H1 (cell line): Measurements from ENCODE around the gene LARP6. TPM values are rescaled to one million over a fixed set of nuclear protein-coding genes. Genes with fewer than 3 reads are reported as not detected.

ENCODE experiments used
- CTCF ChIA-PET: fragments of 300-600 bp; sonication (Branson Sonifier 250); formaldehyde crosslinking; loops from one replicate; lab custom pipeline; 2021; ENCODE audit not compliant: partially characterized antibody; lab: Charles Lee
- POLR2A ChIA-PET: fragments of 300-600 bp; sonication (Branson Sonifier 250); formaldehyde crosslinking; loops from one replicate; lab custom pipeline; 2021; ENCODE audit warnings: inconsistent platforms; ENCODE audit not compliant: partially characterized antibody; lab: Charles Lee
- DNase-seq, 2 experiments: peaks; one replicate each; pipeline versions ENCODE4 v3.0.0 to v3.0.0-alpha.2; 2010 to 2022; ENCODE audit warnings: low spot score in 2 of 2, low read depth in 1 of 2, mixed read lengths in 1 of 2
- FAIRE-seq: peaks from 2 replicates; lab custom pipeline; 2011; peaks lifted over from hg19 to GRCh38; lab: Jason Lieb, UNC
- H2AFZ ChIP-seq: 2 replicates; pipeline ENCODE4 v1.8.1; 2012; ENCODE audit warnings: low read length, inconsistent platforms
- H2AK5ac ChIP-seq: 2 replicates; pipeline ENCODE4 v1.6.1; 2013; ENCODE audit warnings: low read depth, low read length
- H2BK120ac ChIP-seq: replicated peaks from 2 replicates; pipeline ENCODE3; 2013; ENCODE audit warnings: low read depth, low read length, inconsistent platforms
- H2BK12ac ChIP-seq: 2 replicates; pipeline ENCODE4 v1.6.1; 2013; ENCODE audit warnings: low read depth, low read length
- H2BK15ac ChIP-seq: 2 replicates; pipeline ENCODE4 v1.6.1; 2013; ENCODE audit warnings: low read length
- H2BK20ac ChIP-seq: 2 replicates; pipeline ENCODE4 v1.6.1; 2013; ENCODE audit warnings: low read length
- H2BK5ac ChIP-seq: 2 replicates; pipeline ENCODE4 v1.6.1; 2013; ENCODE audit warnings: low read depth, low read length
- H3K14ac ChIP-seq: 2 replicates; pipeline ENCODE4 v1.6.1; 2013; ENCODE audit warnings: inconsistent platforms; ENCODE audit not compliant: insufficient read length
- H3K18ac ChIP-seq: 2 replicates; pipeline ENCODE4 v1.6.1; 2013; ENCODE audit warnings: low read length; ENCODE audit errors: extremely low read depth
- H3K23ac ChIP-seq: 2 replicates; pipeline ENCODE4 v1.6.1; 2013; ENCODE audit warnings: inconsistent platforms; ENCODE audit not compliant: insufficient read length
- H3K23me2 ChIP-seq: 2 replicates; pipeline ENCODE4 v1.6.1; 2013; ENCODE audit warnings: low read depth, low read length
- H3K27ac ChIP-seq: 2 replicates; pipeline ENCODE4 v1.6.1; 2011; ENCODE audit warnings: low read depth, low read length, inconsistent platforms
- H3K27me3 ChIP-seq, 4 experiments: replicated peaks in 1 of 4; 1 replicate in 1 of 4; 2 replicates in 3 of 4; pipeline versions ENCODE4 v1.6.1 to v1.8.1; 2011 to 2013; ENCODE audit warnings: low read length in 3 of 4, mild to moderate bottlenecking in 3 of 4, inconsistent platforms in 2 of 4, mixed read lengths in 2 of 4, moderate library complexity in 1 of 4; ENCODE audit not compliant: control insufficient read depth in 3 of 4, insufficient read depth in 3 of 4; ENCODE audit errors: extremely low read depth in 1 of 4
- H3K36me3 ChIP-seq, 4 experiments: 2 replicates each; pipeline versions ENCODE4 v1.6.1 to v1.8.1; 2011 to 2013; ENCODE audit warnings: mild to moderate bottlenecking in 4 of 4, low read length in 3 of 4, moderate library complexity in 2 of 4, control low read depth in 1 of 4, inconsistent platforms in 1 of 4; ENCODE audit not compliant: insufficient read depth in 4 of 4, control insufficient read depth in 2 of 4
- H3K4ac ChIP-seq: replicated peaks from 2 replicates; pipeline ENCODE3; 2013; ENCODE audit warnings: low read length, low read depth, mixed read lengths, inconsistent platforms; ENCODE audit not compliant: insufficient read length
- H3K4me1 ChIP-seq, 4 experiments: replicated peaks in 1 of 4; 1 replicate in 1 of 4; 2 replicates in 3 of 4; pipeline versions ENCODE4 v1.6.1 to v1.8.1; 2011 to 2013; ENCODE audit warnings: low read length in 3 of 4, inconsistent platforms in 2 of 4, mixed read lengths in 1 of 4; ENCODE audit not compliant: insufficient read depth in 4 of 4, control insufficient read depth in 3 of 4
- H3K4me2 ChIP-seq, 2 experiments: 2 replicates each; pipeline versions ENCODE4 v1.6.1 to v1.8.1; 2011 to 2013; ENCODE audit warnings: low read depth in 2 of 2, low read length in 2 of 2, control low read depth in 1 of 2, inconsistent platforms in 1 of 2, mild to moderate bottlenecking in 1 of 2; ENCODE audit not compliant: insufficient read depth in 1 of 2
- H3K4me3 ChIP-seq, 4 experiments: fragments of 200-600, 300-600 bp in 1 of 4; sonication (generic), shearing (Covaris generic), sonication (Bioruptor Twin) in 1 of 4; 2 replicates each; pipeline versions ENCODE4 v1.5.1 to v1.8.1; 2011 to 2016; ENCODE audit warnings: low read length in 4 of 4, low read depth in 3 of 4, control low read depth in 2 of 4, inconsistent platforms in 2 of 4, mild to moderate bottlenecking in 2 of 4, mixed read lengths in 1 of 4, moderate library complexity in 1 of 4; ENCODE audit not compliant: insufficient read depth in 2 of 4; ENCODE audit errors: extremely low read depth in 1 of 4
- H3K56ac ChIP-seq: replicated peaks from 2 replicates; pipeline ENCODE3; 2013; ENCODE audit warnings: low read depth, mild to moderate bottlenecking, mixed read lengths, low read length, inconsistent platforms; ENCODE audit not compliant: insufficient read length
- H3K79me1 ChIP-seq: 2 replicates; pipeline ENCODE4 v1.6.1; 2013; ENCODE audit warnings: low read depth, low read length, control low read depth
- H3K79me2 ChIP-seq, 2 experiments: 2 replicates each; pipeline versions ENCODE4 v1.6.1 to v1.8.1; 2012 to 2013; ENCODE audit warnings: low read length in 2 of 2, mild to moderate bottlenecking in 2 of 2, inconsistent platforms in 1 of 2; ENCODE audit not compliant: insufficient read depth in 2 of 2, control insufficient read depth in 1 of 2
- H3K9ac ChIP-seq, 4 experiments: replicated peaks in 1 of 4; 1 replicate in 1 of 4; 2 replicates in 3 of 4; pipeline versions ENCODE4 v1.6.1 to v1.8.1; 2011 to 2013; ENCODE audit warnings: low read depth in 3 of 4, low read length in 3 of 4, control low read depth in 2 of 4, mild to moderate bottlenecking in 2 of 4, moderate library complexity in 2 of 4, inconsistent platforms in 1 of 4; ENCODE audit errors: extremely low read depth in 1 of 4
- H3K9me3 ChIP-seq, 2 experiments: 2 replicates each; pipeline versions ENCODE4 v1.6.1 to v1.8.1; 2012 to 2013; ENCODE audit warnings: mild to moderate bottlenecking in 2 of 2, moderate library complexity in 2 of 2, control low read depth in 1 of 2, inconsistent platforms in 1 of 2, low read depth in 1 of 2, low read length in 1 of 2, mixed read lengths in 1 of 2; ENCODE audit not compliant: insufficient read depth in 2 of 2
- H4K20me1 ChIP-seq, 2 experiments: replicated peaks in 1 of 2; 2 replicates each; pipeline versions ENCODE3 to v1.8.1; 2011 to 2013; ENCODE audit warnings: inconsistent platforms in 2 of 2, low read length in 2 of 2, mild to moderate bottlenecking in 1 of 2; ENCODE audit not compliant: insufficient read depth in 2 of 2, control insufficient read depth in 1 of 2
- H4K5ac ChIP-seq: 2 replicates; pipeline ENCODE4 v1.6.1; 2013; ENCODE audit warnings: low read length, low read depth, mixed read lengths, inconsistent platforms; ENCODE audit not compliant: insufficient read length
- H4K8ac ChIP-seq: 2 replicates; pipeline ENCODE4 v1.8.0; 2013; ENCODE audit warnings: mild to moderate bottlenecking, moderate library complexity, low read length, inconsistent platforms; ENCODE audit not compliant: insufficient read depth; ENCODE audit errors: extremely low read depth
- H4K91ac ChIP-seq: replicated peaks from 2 replicates; pipeline ENCODE3; 2013; ENCODE audit warnings: low read length, mixed read lengths, inconsistent platforms; ENCODE audit not compliant: insufficient read length
- ATF2 ChIP-seq: IDR thresholded peaks from 2 replicates; pipeline ENCODE4 v1.6.1; 2012; ENCODE audit warnings: low read length, inconsistent platforms
- BRCA1 ChIP-seq: IDR thresholded peaks from 2 replicates; pipeline ENCODE4 v1.6.1; 2012; ENCODE audit warnings: low read depth, low read length, improper control_type of control experiment
- CBX5 ChIP-seq: fragments of 300-800, 300-1000 bp; sonication (generic); IDR thresholded peaks from 2 replicates; pipeline ENCODE4 v1.7.1; 2016; ENCODE audit warnings: antibody characterized with exemption, low read length, low read depth
- CHD2 ChIP-seq: IDR thresholded peaks from 2 replicates; pipeline ENCODE4 v1.6.1; 2012; ENCODE audit warnings: low read length, improper control_type of control experiment
- CTBP2 ChIP-seq: IDR thresholded peaks from 2 replicates; pipeline ENCODE4 v1.7.0; 2011; ENCODE audit warnings: borderline replicate concordance, mild to moderate bottlenecking, moderate library complexity, mixed read lengths, low read length; ENCODE audit not compliant: insufficient read depth, insufficient read length
- FOSL1 ChIP-seq: IDR thresholded peaks from 2 replicates; pipeline ENCODE4 v1.6.1; 2011; ENCODE audit warnings: mild to moderate bottlenecking, low read depth, low read length, moderate library complexity; ENCODE audit not compliant: insufficient read depth
- HDAC2 ChIP-seq, 2 experiments: fragments of 300-600 bp in 1 of 2; sonication (generic) in 1 of 2; IDR thresholded peaks; 2 replicates each; pipeline ENCODE4 v1.6.1; 2011 to 2012; ENCODE audit warnings: low read depth in 2 of 2, low read length in 2 of 2, mild to moderate bottlenecking in 2 of 2, moderate library complexity in 2 of 2, borderline replicate concordance in 1 of 2, inconsistent platforms in 1 of 2
- JUND ChIP-seq: IDR thresholded peaks from 2 replicates; pipeline ENCODE4 v1.6.1; 2011; ENCODE audit warnings: mild to moderate bottlenecking, improper control_type of control experiment, low read length
- KDM5A ChIP-seq: fragments of 200-600 bp; IDR thresholded peaks from 2 replicates; pipeline ENCODE4 v1.7.1; 2012; ENCODE audit warnings: mild to moderate bottlenecking, low read length, inconsistent platforms, mixed read lengths
- PHF8 ChIP-seq: fragments of 200-600 bp; sonication (generic); conservative IDR thresholded peaks from 2 replicates; pipeline ENCODE4 v1.7.1; 2012; ENCODE audit warnings: low read depth, mild to moderate bottlenecking, inconsistent platforms, low read length, moderate library complexity
- POLR2AphosphoS5 ChIP-seq: IDR thresholded peaks from 2 replicates; pipeline ENCODE4 v1.6.1; 2011; ENCODE audit warnings: low read depth, low read length
- RXRA ChIP-seq: IDR thresholded peaks from 2 replicates; pipeline ENCODE4 v1.6.1; 2011; ENCODE audit warnings: low read depth, mild to moderate bottlenecking, low read length, moderate library complexity; ENCODE audit not compliant: insufficient read depth
- SIRT6 ChIP-seq: IDR thresholded peaks from one replicate; pipeline ENCODE4 v1.7.1; 2012; ENCODE audit warnings: low read length, inconsistent platforms
- WGBS, 2 experiments: shearing (Covaris generic) in 1 of 2; methylation state at CpG; one replicate each; pipeline versions ENCODE4 v1.1.6 to v1.1.7; 2013 to 2015; ENCODE audit warnings: low lambda C conversion rate in 2 of 2, mixed read lengths in 2 of 2, inconsistent platforms in 1 of 2, low coverage in 1 of 2, missing lambda C conversion rate in 1 of 2; ENCODE audit not compliant: insufficient replicate concordance in 2 of 2, insufficient coverage in 1 of 2, insufficient read length in 1 of 2; ENCODE audit errors: extremely low coverage in 1 of 2, missing lambda C conversion rate in 1 of 2; 5-methylcytosine and 5-hydroxymethylcytosine counted together
- polyA plus RNA-seq, 7 experiments: library from polyadenylated mRNA; depleted of rRNA in 3 of 7; stranded (reverse) in 5 of 7; unstranded in 2 of 7; fragments of >200 nt in 5 of 7; fragments of 200-250 nt in 2 of 7; gene quantifications; 1 replicate in 5 of 7; 2 replicates in 1 of 7; 4 replicates in 1 of 7; pipeline versions ENCODE4 v1.2.1 to v1.2.3, GENCODE V29; 2011 to 2013; ENCODE audit warnings: missing spikeins in 2 of 7, mixed read lengths in 2 of 7
- total RNA-seq: library from RNA; stranded (reverse); fragmentation: NEBNext Ultra II Directional; extraction: Animal tissue kit (Norgen Biotek cat#: 25700); gene quantifications from 2 replicates; pipeline ENCODE4 v1.2.1, GENCODE V29; 2021

LARP6 gene
- total and polyA plus RNA-seq, 2 of the 8 experiments (the other 6 are each of a cell fraction or from before 2014, with no cell fraction given): 21.0 to 24.7 TPM

GRCh38 chr15:70835415-70835814 is 18.5 kb downstream of the LARP6 start:
- H3K79me2 ChIP-seq: no peaks in the 10 kb centered on the region
- no peak overlapping the region for H3K18ac ChIP-seq
- no peak overlapping the region for H3K4ac ChIP-seq
- POLR2A ChIA-PET: no interaction called here
- no peak for DNase-seq
- WGBS, 2 experiments: 96% methylated on average over 6 of the region's 6 CpGs; no CpG with 5 or more reads in 1 of the 2 experiments
- no peak overlapping the region for H2BK20ac ChIP-seq
- H3K36me3 ChIP-seq: peaks cover 0 to 25% (median 7%) of the 10 kb centered on the region in 4 experiments; a peak in 6 of 8 replicates
- H3K4me2 ChIP-seq: no peak overlapping the region
- H2BK15ac ChIP-seq: no peak overlapping the region
- no peaks in the 10 kb centered on the region for H3K79me1 ChIP-seq
- peaks cover 0 to 8% (median 7%) of the 10 kb centered on the region in 4 experiments; a peak in 6 of 7 replicates for H3K4me1 ChIP-seq
- no peaks in the 10 kb centered on the region for H3K9me3 ChIP-seq
- no peak overlapping the region for H3K4me3 ChIP-seq
- FAIRE-seq: no peak
- no peak overlapping the region for H3K9ac ChIP-seq
- no peak overlapping the region for H2AFZ ChIP-seq
- H3K56ac ChIP-seq: no peak overlapping the region
- no peak overlapping the region for H4K8ac ChIP-seq
- H3K14ac ChIP-seq: no peak overlapping the region
- H2BK5ac ChIP-seq: no peak overlapping the region
- CTCF ChIA-PET: interaction anchor here (0.8 to 1.2 kb wide), 2 partner anchors 17 to 39 kb away, joined by 3 read pairs; no protein-coding TSS in a partner anchor
- H3K27ac ChIP-seq: no peak overlapping the region
- H4K91ac ChIP-seq: no peak overlapping the region
- H4K20me1 ChIP-seq: peaks cover 0 to 1% of the 10 kb centered on the region in 2 experiments
- H2AK5ac ChIP-seq: no peak overlapping the region
- H2BK120ac ChIP-seq: no peak overlapping the region
- H4K5ac ChIP-seq: no peak overlapping the region
- H3K23me2 ChIP-seq: no peaks in the 10 kb centered on the region
- no peak overlapping the region for H3K23ac ChIP-seq
- no peak overlapping the region for H2BK12ac ChIP-seq
- H3K27me3 ChIP-seq: no peaks in the 10 kb centered on the region
- TF ChIP-seq HDAC2 (IDR thresholded peaks at IDR 0.05; ENCODE audit: borderline replicate concordance in 1 of 2, low read depth in 2 of 2, low read length in 2 of 2) (no peak), CTBP2 (no peak), BRCA1 (no peak), ATF2 (no peak), JUND (no peak), FOSL1 (no peak), CHD2 (no peak), CBX5 (no peak), PHF8 (no peak), KDM5A (no peak), POLR2AphosphoS5 (no peak), SIRT6 (no peak), RXRA (no peak)
